Stimulated activated CD4-positive, alpha-beta T cell treated with anti-CD3 and anti-CD28 coated beads, Interleukin-12 subunit alpha, Interleukin-12 subunit beta, amount 100 ng/mL, for 24 hours (primary cell): ENCODE results near the gene ORMDL2.
"Not testable (repeated sequence)": the region's sequence is repeated elsewhere in the genome, so short reads cannot be mapped to it uniquely, and the experiment has no call there.

Experiments
- DNase-seq, 2 experiments: peaks; one replicate each; pipeline ENCODE4 v3.0.0-alpha.2; 2020; ENCODE audit warnings: low read depth in 2 of 2

Gene ORMDL2

DNA sequence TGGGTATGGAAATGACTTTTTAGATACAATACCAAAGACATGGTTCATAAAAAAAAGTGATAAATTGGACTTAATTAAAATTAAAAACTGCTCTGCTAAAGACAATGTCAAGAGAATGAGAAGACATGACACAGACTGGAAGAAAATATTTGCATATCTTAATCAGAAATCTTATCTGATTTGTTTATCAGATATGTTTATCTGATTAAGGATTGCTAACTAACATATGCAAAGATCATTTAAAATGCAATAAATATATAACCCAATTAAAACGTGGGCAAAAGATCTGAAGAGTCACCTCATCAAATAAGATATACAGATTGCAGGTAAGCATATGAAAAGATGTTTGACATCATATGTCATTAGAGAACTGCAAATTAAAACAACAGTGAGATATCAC lies 34.9 kb downstream of the ORMDL2 start:
- no peak for DNase-seq

DNA sequence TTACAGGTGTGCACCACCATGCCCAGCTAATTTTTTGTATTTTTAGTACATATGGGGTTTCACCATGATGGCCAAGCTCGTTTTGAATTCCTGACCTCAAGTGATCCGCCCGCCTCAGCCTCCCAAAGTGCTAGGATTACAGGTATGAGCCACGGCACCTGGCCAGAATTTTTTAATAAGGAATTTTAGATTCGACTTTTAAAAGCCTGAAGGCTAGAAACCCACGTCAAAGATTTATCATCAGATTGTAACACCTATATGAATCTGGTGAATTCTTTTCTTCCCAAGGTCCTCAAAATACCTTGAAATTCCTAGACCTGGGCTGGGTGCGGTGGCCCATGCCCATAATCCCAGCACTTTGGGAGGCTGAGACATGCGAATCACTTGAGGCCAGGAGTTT lies 43.6 kb downstream of the ORMDL2 start:
- no peak for DNase-seq

DNA sequence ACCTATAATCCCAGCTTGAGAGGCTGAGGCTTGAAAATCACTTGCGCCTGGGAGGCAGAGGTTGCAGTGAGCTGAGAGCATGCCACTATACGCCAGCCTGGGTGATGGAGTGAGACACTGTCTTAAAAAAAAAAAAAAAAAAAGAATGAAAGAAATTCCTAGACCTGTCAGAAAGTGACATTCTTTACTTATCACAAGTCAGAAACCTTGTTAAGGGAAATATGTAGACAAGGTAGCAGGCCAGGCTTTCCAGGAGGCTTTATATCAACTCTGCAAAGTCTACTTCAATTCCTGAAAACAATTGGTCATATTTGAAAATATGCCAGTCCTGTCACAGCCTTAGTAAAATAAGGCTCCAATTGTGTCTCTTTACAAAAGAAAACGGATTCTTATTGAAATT lies 44.0 kb downstream of the ORMDL2 start:
- no peak for DNase-seq

DNA sequence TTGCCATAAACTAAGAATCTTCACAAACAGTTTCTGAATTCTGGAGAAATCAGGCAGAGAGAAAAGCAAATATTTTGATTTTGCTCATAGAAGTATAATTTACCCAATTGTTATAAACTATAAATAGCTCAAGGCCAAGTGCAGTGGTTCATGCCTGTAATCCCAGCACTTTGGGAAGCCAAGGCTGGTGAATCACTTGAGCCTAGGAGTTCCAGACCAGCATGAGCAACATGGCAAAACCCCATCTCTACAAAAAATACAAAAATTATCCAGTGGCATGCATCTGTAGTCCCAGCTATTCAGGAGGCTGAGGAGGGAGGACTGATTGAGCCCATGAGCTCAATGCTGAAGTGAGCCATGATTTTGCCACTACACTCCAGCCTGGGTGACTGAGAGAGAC lies 44.4 kb downstream of the ORMDL2 start:
- DNase-seq: no peak

- not testable (repeated sequence) for DNase-seq
Measured at GRCh38 chr12:55862931-55863330, 45.1 kb downstream of the ORMDL2 start.

DNA sequence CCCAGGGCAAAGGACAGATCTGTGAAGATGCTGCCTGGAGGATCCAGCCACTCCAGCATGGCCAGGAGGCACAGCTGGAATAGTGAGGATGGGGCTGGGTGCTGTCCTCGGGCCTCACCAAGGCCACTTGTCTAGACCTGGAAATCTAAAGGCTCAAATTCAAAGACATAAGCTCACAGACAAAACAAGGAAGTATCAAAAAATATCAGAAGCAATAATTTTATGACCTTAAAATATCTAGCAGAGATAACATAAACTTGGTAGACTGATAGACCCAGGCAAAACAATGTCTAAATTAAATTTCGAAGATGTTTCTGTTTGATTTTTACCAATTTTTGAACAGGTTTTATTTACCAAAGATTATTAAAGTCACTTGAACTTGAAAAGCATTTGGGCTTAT lies 47.5 kb downstream of the ORMDL2 start:
- no peak for DNase-seq

DNA sequence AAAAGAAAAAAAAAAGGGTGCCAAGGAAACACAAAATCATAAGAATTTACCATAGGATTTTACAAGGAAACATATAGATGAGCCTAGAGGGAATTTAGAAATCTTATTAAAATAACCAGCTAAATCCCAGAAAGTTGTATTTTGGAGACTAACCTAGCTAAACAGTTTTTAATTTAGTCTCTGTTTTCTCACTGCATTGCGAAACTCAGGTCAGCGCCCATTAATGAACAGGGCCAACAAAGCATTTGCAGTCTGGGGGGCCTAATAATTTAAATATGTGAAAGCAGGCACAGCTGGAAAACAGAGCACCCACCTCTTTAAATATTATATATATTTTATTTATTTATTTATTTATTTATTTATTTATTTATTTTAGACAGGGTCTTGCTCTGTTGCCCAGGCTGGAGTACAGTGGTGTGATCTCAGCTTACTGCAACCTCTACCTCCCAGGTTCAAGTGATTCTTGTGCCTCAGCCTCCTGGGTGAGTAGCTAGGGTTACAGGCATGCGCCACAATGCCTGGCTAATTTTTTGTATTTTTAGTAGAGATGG lies 48.7 kb downstream of the ORMDL2 start:
- DNase-seq: not testable (repeated sequence)
